ENCODE results near the gene UCP3.

- TF ChIP-seq CTCF (IDR thresholded peaks at IDR 0.05; ENCODE audit: low read depth, low read length) (no peak), EZH2phosphoT487 (IDR thresholded peaks at IDR 0.05; ENCODE audit: low read depth) (no peak)
Measured at GRCh38 chr11:74007691-74008372, 1.1 kb downstream of the UCP3 start.
